SK-N-SH treated with all-trans-retinoic acid at 6 μM for 48 hours (cell line): Measurements from ENCODE around the gene C22orf23.

ENCODE experiments used
- ESRRG ChIP-seq: fragments of 250-450 bp; sonication (Bioruptor Pico); IDR thresholded peaks from 2 replicates; pipeline ENCODE4 v1.6.1; 2021; ENCODE audit warnings: mild to moderate bottlenecking
- SNAI2 ChIP-seq: fragments of 250-450 bp; sonication (Bioruptor Pico); IDR thresholded peaks from 2 replicates; pipeline ENCODE4 v1.5.0; 2020; ENCODE audit warnings: mild to moderate bottlenecking, moderate library complexity
- ZFP30 ChIP-seq: fragments of 450-650 bp; formaldehyde crosslinking; IDR thresholded peaks from 2 replicates; pipeline ENCODE4 v1.5.0; 2022; ENCODE audit warnings: mild to moderate bottlenecking, moderate library complexity
- ZNF565 ChIP-seq: fragments of 450-650 bp; formaldehyde crosslinking; conservative IDR thresholded peaks from 2 replicates; pipeline ENCODE4 v1.5.0; 2020; ENCODE audit warnings: low read depth, mild to moderate bottlenecking, moderate library complexity
- ZNF8 ChIP-seq: fragments of 450-650 bp; formaldehyde crosslinking; IDR thresholded peaks from 2 replicates; pipeline ENCODE4 v1.5.0; 2020; ENCODE audit warnings: mild to moderate bottlenecking, moderate library complexity
- TF ChIP-seq, protein P1 (sequence below): fragments of 250-450 bp; sonication (Bioruptor Pico); IDR thresholded peaks from 2 replicates; pipeline ENCODE4 v1.5.1; 2020; ENCODE audit warnings: low read depth, mild to moderate bottlenecking, moderate library complexity

GRCh38 chr22:37917874-37918548 lies 35.4 kb downstream of the C22orf23 start:
- TF ChIP-seq ZNF8 (no peak), ZNF565 (CRISPR knock-in tag) (no peak), ZFP30 (no peak), ESRRG (CRISPR knock-in tag) (no peak), SNAI2 (CRISPR knock-in tag) (no peak)
- TF ChIP-seq, protein P1, sequence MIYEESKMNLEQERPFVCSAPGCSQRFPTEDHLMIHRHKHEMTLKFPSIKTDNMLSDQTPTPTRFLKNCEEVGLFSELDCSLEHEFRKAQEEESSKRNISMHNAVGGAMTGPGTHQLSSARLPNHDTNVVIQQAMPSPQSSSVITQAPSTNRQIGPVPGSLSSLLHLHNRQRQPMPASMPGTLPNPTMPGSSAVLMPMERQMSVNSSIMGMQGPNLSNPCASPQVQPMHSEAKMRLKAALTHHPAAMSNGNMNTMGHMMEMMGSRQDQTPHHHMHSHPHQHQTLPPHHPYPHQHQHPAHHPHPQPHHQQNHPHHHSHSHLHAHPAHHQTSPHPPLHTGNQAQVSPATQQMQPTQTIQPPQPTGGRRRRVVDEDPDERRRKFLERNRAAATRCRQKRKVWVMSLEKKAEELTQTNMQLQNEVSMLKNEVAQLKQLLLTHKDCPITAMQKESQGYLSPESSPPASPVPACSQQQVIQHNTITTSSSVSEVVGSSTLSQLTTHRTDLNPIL (CRISPR knock-in tag): no peak
